ENCODE results near the gene KCNK7.

Gene KCNK7

DNA sequence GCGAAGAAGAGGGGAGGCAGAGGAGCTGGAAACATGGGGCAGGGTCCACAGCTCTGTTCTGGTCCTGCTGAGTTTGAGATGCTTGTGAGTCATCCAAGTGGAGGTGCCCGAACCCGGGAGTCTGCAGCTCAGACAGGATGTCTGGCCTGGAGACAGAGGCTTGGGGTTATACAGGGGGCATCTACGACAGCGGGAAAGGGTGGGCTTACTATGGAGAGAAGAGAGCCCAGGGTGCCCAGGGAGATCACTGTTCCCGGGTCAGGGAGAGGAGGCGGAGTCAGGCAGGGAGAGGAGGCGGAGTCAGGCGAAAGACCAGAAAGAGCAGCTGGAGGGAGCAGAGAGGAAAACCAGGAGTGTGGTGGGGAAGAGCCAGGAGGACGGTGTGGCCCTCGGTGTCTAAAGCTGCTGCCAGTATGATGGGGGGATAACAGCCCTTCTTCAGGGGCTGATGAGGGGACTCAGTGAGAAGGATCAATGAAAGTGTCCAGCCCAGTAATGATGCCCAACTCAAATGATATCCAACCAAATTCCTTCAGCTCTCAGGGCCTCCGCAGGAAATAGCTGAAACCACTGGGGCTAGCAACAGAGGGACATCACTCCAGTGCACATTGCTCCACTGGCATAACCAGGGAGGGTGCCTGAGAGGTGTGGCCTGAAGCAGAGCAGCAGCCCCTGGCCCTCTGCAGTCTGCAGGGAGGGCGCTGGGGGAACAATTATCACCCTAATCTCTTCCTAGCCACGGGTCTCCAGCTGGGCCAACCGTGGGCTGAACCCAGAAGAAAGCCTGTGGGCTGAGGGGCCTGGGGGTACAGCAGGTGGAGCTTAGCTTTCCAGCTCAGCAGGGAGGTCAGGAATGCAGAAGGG lies 34.8 kb downstream of the KCNK7 start:
- TF ChIP-seq ZNF565 (CRISPR knock-in tag; conservative IDR thresholded peaks at IDR 0.05; ENCODE audit: low read depth) = no peak
- TF ChIP-seq ZNF8 (CRISPR knock-in tag; IDR thresholded peaks at IDR 0.05) = no peak
- TF ChIP-seq, protein P1, sequence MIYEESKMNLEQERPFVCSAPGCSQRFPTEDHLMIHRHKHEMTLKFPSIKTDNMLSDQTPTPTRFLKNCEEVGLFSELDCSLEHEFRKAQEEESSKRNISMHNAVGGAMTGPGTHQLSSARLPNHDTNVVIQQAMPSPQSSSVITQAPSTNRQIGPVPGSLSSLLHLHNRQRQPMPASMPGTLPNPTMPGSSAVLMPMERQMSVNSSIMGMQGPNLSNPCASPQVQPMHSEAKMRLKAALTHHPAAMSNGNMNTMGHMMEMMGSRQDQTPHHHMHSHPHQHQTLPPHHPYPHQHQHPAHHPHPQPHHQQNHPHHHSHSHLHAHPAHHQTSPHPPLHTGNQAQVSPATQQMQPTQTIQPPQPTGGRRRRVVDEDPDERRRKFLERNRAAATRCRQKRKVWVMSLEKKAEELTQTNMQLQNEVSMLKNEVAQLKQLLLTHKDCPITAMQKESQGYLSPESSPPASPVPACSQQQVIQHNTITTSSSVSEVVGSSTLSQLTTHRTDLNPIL (CRISPR knock-in tag; IDR thresholded peaks at IDR 0.05; ENCODE audit: low read depth) = no peak
- TF ChIP-seq, protein P2, sequence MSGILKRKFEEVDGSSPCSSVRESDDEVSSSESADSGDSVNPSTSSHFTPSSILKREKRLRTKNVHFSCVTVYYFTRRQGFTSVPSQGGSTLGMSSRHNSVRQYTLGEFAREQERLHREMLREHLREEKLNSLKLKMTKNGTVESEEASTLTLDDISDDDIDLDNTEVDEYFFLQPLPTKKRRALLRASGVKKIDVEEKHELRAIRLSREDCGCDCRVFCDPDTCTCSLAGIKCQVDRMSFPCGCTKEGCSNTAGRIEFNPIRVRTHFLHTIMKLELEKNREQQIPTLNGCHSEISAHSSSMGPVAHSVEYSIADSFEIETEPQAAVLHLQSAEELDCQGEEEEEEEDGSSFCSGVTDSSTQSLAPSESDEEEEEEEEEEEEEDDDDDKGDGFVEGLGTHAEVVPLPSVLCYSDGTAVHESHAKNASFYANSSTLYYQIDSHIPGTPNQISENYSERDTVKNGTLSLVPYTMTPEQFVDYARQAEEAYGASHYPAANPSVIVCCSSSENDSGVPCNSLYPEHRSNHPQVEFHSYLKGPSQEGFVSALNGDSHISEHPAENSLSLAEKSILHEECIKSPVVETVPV (CRISPR knock-in tag; IDR thresholded peaks at IDR 0.05) = no peak
- no peak for TF ChIP-seq SNAI2 (CRISPR knock-in tag; IDR thresholded peaks at IDR 0.05)
- no peak for TF ChIP-seq RARB (CRISPR knock-in tag; IDR thresholded peaks at IDR 0.05)
- TF ChIP-seq ESRRG (CRISPR knock-in tag; IDR thresholded peaks at IDR 0.05) = no peak
- TF ChIP-seq, protein P3, sequence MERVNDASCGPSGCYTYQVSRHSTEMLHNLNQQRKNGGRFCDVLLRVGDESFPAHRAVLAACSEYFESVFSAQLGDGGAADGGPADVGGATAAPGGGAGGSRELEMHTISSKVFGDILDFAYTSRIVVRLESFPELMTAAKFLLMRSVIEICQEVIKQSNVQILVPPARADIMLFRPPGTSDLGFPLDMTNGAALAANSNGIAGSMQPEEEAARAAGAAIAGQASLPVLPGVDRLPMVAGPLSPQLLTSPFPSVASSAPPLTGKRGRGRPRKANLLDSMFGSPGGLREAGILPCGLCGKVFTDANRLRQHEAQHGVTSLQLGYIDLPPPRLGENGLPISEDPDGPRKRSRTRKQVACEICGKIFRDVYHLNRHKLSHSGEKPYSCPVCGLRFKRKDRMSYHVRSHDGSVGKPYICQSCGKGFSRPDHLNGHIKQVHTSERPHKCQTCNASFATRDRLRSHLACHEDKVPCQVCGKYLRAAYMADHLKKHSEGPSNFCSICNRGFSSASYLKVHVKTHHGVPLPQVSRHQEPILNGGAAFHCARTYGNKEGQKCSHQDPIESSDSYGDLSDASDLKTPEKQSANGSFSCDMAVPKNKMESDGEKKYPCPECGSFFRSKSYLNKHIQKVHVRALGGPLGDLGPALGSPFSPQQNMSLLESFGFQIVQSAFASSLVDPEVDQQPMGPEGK (CRISPR knock-in tag; IDR thresholded peaks at IDR 0.05; ENCODE audit: borderline replicate concordance) = no peak
- TF ChIP-seq ARNTL (CRISPR knock-in tag; IDR thresholded peaks at IDR 0.05; ENCODE audit: borderline replicate concordance, low read depth) = no peak
- no peak for TF ChIP-seq PPARA (CRISPR knock-in tag; IDR thresholded peaks at IDR 0.05; ENCODE audit: borderline replicate concordance)
- TF ChIP-seq, protein P4, sequence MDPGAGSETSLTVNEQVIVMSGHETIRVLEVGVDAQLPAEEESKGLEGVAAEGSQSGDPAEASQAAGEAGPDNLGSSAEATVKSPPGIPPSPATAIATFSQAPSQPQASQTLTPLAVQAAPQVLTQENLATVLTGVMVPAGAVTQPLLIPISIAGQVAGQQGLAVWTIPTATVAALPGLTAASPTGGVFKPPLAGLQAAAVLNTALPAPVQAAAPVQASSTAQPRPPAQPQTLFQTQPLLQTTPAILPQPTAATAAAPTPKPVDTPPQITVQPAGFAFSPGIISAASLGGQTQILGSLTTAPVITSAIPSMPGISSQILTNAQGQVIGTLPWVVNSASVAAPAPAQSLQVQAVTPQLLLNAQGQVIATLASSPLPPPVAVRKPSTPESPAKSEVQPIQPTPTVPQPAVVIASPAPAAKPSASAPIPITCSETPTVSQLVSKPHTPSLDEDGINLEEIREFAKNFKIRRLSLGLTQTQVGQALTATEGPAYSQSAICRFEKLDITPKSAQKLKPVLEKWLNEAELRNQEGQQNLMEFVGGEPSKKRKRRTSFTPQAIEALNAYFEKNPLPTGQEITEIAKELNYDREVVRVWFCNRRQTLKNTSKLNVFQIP (CRISPR knock-in tag; IDR thresholded peaks at IDR 0.05; ENCODE audit: borderline replicate concordance, low read depth) = no peak
- TF ChIP-seq, protein P5, sequence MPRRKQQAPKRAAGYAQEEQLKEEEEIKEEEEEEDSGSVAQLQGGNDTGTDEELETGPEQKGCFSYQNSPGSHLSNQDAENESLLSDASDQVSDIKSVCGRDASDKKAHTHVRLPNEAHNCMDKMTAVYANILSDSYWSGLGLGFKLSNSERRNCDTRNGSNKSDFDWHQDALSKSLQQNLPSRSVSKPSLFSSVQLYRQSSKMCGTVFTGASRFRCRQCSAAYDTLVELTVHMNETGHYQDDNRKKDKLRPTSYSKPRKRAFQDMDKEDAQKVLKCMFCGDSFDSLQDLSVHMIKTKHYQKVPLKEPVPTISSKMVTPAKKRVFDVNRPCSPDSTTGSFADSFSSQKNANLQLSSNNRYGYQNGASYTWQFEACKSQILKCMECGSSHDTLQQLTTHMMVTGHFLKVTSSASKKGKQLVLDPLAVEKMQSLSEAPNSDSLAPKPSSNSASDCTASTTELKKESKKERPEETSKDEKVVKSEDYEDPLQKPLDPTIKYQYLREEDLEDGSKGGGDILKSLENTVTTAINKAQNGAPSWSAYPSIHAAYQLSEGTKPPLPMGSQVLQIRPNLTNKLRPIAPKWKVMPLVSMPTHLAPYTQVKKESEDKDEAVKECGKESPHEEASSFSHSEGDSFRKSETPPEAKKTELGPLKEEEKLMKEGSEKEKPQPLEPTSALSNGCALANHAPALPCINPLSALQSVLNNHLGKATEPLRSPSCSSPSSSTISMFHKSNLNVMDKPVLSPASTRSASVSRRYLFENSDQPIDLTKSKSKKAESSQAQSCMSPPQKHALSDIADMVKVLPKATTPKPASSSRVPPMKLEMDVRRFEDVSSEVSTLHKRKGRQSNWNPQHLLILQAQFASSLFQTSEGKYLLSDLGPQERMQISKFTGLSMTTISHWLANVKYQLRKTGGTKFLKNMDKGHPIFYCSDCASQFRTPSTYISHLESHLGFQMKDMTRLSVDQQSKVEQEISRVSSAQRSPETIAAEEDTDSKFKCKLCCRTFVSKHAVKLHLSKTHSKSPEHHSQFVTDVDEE (CRISPR knock-in tag; IDR thresholded peaks at IDR 0.05) = no peak
- TF ChIP-seq TCF4 (CRISPR knock-in tag; IDR thresholded peaks at IDR 0.05; ENCODE audit: borderline replicate concordance) = no peak
- TF ChIP-seq ZNF70 (CRISPR knock-in tag; IDR thresholded peaks at IDR 0.05) = no peak
- no peak for TF ChIP-seq ZC3H10 (CRISPR knock-in tag; IDR thresholded peaks at IDR 0.05)
- no peak for TF ChIP-seq GLIS3 (CRISPR knock-in tag; IDR thresholded peaks at IDR 0.05)
- no peak for TF ChIP-seq ZFP3 (CRISPR knock-in tag; IDR thresholded peaks at IDR 0.05)
- TF ChIP-seq ZFP30 (CRISPR knock-in tag; IDR thresholded peaks at IDR 0.05) = no peak
- TF ChIP-seq CSDC2 (CRISPR knock-in tag; IDR thresholded peaks at IDR 0.05) = no peak
- ATAC-seq = peak; percentile 58

DNA sequence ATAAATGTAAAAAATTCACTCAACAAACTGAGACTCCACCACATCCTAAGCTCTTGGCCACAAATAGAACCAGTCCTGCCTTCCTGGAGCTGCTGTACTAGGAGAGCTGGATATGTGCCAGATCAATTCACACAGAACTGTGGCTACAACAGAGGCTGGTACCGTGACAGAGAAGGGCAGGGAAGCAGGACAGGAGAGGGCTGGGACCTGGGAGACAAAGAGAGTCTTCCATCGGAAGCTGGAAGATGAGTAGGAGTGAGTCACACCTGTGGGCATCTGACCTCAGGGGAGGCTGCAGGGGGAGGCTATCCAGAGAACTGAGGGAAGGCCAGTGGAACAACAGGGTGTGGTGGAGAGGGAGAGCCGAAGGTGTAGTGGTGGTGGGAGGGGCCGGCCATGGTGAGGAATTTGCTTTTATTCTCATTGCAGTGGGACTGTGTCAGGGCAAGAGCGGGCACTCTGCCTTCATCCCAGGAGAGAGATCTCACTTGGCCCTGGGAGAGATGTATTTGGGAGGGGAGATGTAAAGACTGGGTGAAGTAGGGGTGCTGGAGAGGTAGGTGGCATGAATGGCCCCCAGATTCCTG lies 35.6 kb downstream of the KCNK7 start:
- TF ChIP-seq, protein P3 (CRISPR knock-in tag; IDR thresholded peaks at IDR 0.05; ENCODE audit: borderline replicate concordance) = no peak
- ATAC-seq = peak; percentile 12

All from SK-N-SH treated with all-trans-retinoic acid at 6 μM for 48 hours (cell line).